OCI-LY3 (cell line): Measurements from ENCODE around the gene EGLN1.

Source experiments
- EZH2phosphoT487 ChIP-seq: fragments of 200-600 bp; shearing (Covaris generic); IDR thresholded peaks from 2 replicates; pipeline ENCODE4 v1.6.1; 2018; ENCODE audit warnings: antibody characterized with exemption, mixed run types, low read depth
- TF ChIP-seq, protein P1 (sequence below): fragments of 200-600, 300-600 bp; sonication (generic); IDR thresholded peaks from 2 replicates; pipeline ENCODE4 v1.5.1; 2014; ENCODE audit warnings: antibody characterized with exemption, low read length, low read depth

DNA sequence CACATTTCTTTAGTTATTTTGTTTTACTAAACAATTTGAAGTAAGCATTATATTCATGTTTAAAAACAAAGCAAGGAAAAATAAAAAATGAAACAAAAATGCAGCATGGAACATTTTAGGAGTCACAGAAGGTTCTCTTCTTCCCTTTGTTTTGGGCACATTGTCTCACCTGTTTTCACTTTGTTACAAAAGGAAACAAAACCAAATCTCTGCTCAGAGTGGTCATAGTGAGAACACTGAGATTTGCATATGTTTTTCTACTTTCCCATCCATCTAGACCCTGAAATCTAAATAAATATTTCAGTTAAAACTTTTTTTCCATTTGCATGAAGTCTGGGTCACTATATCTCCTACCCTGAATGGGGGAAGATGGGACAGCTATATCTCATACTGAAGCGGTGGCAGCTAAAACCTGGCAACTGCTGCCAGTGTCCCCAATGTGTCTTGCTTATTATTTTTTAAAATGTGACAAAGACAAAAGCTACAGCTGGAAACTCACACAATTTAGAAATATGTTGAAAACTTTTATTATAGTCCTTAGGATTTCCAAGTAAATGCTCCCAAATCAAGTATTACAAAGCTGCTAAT, 87.9 kb downstream of the EGLN1 start:
- TF ChIP-seq, protein P1, sequence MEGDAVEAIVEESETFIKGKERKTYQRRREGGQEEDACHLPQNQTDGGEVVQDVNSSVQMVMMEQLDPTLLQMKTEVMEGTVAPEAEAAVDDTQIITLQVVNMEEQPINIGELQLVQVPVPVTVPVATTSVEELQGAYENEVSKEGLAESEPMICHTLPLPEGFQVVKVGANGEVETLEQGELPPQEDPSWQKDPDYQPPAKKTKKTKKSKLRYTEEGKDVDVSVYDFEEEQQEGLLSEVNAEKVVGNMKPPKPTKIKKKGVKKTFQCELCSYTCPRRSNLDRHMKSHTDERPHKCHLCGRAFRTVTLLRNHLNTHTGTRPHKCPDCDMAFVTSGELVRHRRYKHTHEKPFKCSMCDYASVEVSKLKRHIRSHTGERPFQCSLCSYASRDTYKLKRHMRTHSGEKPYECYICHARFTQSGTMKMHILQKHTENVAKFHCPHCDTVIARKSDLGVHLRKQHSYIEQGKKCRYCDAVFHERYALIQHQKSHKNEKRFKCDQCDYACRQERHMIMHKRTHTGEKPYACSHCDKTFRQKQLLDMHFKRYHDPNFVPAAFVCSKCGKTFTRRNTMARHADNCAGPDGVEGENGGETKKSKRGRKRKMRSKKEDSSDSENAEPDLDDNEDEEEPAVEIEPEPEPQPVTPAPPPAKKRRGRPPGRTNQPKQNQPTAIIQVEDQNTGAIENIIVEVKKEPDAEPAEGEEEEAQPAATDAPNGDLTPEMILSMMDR = no peak
- TF ChIP-seq EZH2phosphoT487 = no peak
